ENCODE results near the gene PGAP1.

The PGAP1 gene

GRCh38 chr2:196939371-196939770 lies 12.9 kb upstream of the PGAP1 start:
- in situ Hi-C loops (cut with HindIII; ENCODE audit: low pct_unique_long_range_greater_than_20kb, low sequenced_read_pairs): no loop called here
- DNase-seq (ENCODE audit: low read depth in 1 of 2, low spot score in 1 of 2): no peak
- no peak for TF ChIP-seq JUND (IDR thresholded peaks at IDR 0.05; ENCODE audit: low read depth)

GRCh38 chr2:196935432-196935831 lies 8.9 kb upstream of the PGAP1 start:
- in situ Hi-C loops (cut with HindIII; ENCODE audit: low pct_unique_long_range_greater_than_20kb, low sequenced_read_pairs): no loop called here
- TF ChIP-seq JUND (IDR thresholded peaks at IDR 0.05; ENCODE audit: low read depth): no peak
- no peak for DNase-seq (ENCODE audit: low read depth in 1 of 2, low spot score in 1 of 2)

- TF ChIP-seq JUND (IDR thresholded peaks at IDR 0.05; ENCODE audit: low read depth): no peak
- in situ Hi-C loops (cut with HindIII; ENCODE audit: low pct_unique_long_range_greater_than_20kb, low sequenced_read_pairs): no loop called here
- DNase-seq (ENCODE audit: low read depth in 1 of 2, low spot score in 1 of 2): no peak
Observed at GRCh38 chr2:196934672-196935071, 8.2 kb upstream of the PGAP1 start.

GRCh38 chr2:196931555-196931954 lies 5.0 kb upstream of the PGAP1 start:
- in situ Hi-C loops (cut with HindIII; ENCODE audit: low pct_unique_long_range_greater_than_20kb, low sequenced_read_pairs): no loop called here
- no peak for DNase-seq (ENCODE audit: low read depth in 1 of 2, low spot score in 1 of 2)
- TF ChIP-seq JUND (IDR thresholded peaks at IDR 0.05; ENCODE audit: low read depth): no peak

GRCh38 chr2:196927376-196928225 lies 1.1 kb upstream of the PGAP1 start:
- in situ Hi-C loops (cut with HindIII; ENCODE audit: low pct_unique_long_range_greater_than_20kb, low sequenced_read_pairs): no loop called here
- TF ChIP-seq JUND (IDR thresholded peaks at IDR 0.05; ENCODE audit: low read depth): no peak
- DNase-seq (ENCODE audit: low read depth in 1 of 2, low spot score in 1 of 2): peak in 1 of 2 experiments; percentile 26

GRCh38 chr2:196925768-196926561 lies 542 bp downstream of the PGAP1 start:
- TF ChIP-seq JUND (IDR thresholded peaks at IDR 0.05; ENCODE audit: low read depth): no peak
- DNase-seq (ENCODE audit: low read depth in 1 of 2, low spot score in 1 of 2): peak in 1 of 2 experiments; percentile 31
- in situ Hi-C loops (cut with HindIII; ENCODE audit: low pct_unique_long_range_greater_than_20kb, low sequenced_read_pairs): no loop called here

GRCh38 chr2:196925051-196925767 lies 1.3 kb downstream of the PGAP1 start:
- no peak for DNase-seq (ENCODE audit: low read depth in 1 of 2, low spot score in 1 of 2)
- in situ Hi-C loops (cut with HindIII; ENCODE audit: low pct_unique_long_range_greater_than_20kb, low sequenced_read_pairs): no loop called here
- no peak for TF ChIP-seq JUND (IDR thresholded peaks at IDR 0.05; ENCODE audit: low read depth)

GRCh38 chr2:196924051-196924450 lies 2.5 kb downstream of the PGAP1 start:
- in situ Hi-C loops (cut with HindIII; ENCODE audit: low pct_unique_long_range_greater_than_20kb, low sequenced_read_pairs): no loop called here
- no peak for DNase-seq (ENCODE audit: low read depth in 1 of 2, low spot score in 1 of 2)
- TF ChIP-seq JUND (IDR thresholded peaks at IDR 0.05; ENCODE audit: low read depth): no peak

GRCh38 chr2:196918927-196919326 lies 7.6 kb downstream of the PGAP1 start:
- DNase-seq (ENCODE audit: low read depth in 1 of 2, low spot score in 1 of 2): no peak
- TF ChIP-seq JUND (IDR thresholded peaks at IDR 0.05; ENCODE audit: low read depth): no peak
- in situ Hi-C loops (cut with HindIII; ENCODE audit: low pct_unique_long_range_greater_than_20kb, low sequenced_read_pairs): no loop called here

GRCh38 chr2:196917802-196918201 lies 8.7 kb downstream of the PGAP1 start:
- DNase-seq (ENCODE audit: low read depth in 1 of 2, low spot score in 1 of 2): no peak
- in situ Hi-C loops (cut with HindIII; ENCODE audit: low pct_unique_long_range_greater_than_20kb, low sequenced_read_pairs): no loop called here
- TF ChIP-seq JUND (IDR thresholded peaks at IDR 0.05; ENCODE audit: low read depth): no peak

- DNase-seq (ENCODE audit: low read depth in 1 of 2, low spot score in 1 of 2): no peak
- in situ Hi-C loops (cut with HindIII; ENCODE audit: low pct_unique_long_range_greater_than_20kb, low sequenced_read_pairs): no loop called here
- TF ChIP-seq JUND (IDR thresholded peaks at IDR 0.05; ENCODE audit: low read depth): no peak
Observed at GRCh38 chr2:196915507-196916189, 10.9 kb downstream of the PGAP1 start.

- DNase-seq (ENCODE audit: low read depth in 1 of 2, low spot score in 1 of 2): no peak
- in situ Hi-C loops (cut with HindIII; ENCODE audit: low pct_unique_long_range_greater_than_20kb, low sequenced_read_pairs): no loop called here
- no peak for TF ChIP-seq JUND (IDR thresholded peaks at IDR 0.05; ENCODE audit: low read depth)
Observed at GRCh38 chr2:196914867-196915460, 11.5 kb downstream of the PGAP1 start.
